B cell (primary cell): ENCODE data around the gene PPCS. TPM values are rescaled to one million over a fixed set of nuclear protein-coding genes. Genes with fewer than 3 reads are reported as not detected.

Experiments used
- ATAC-seq: fragments of 200-7000 bp; cut with Tn5 transposase; one replicate; pipeline ENCODE4 v1.10.0; 2021; ENCODE audit warnings: low read depth, mild to moderate bottlenecking, moderate number of reproducible peaks, moderate library complexity
- CTCF ChIA-PET: fragments of 350-600 bp; sonication (Branson Sonifier 250); formaldehyde crosslinking; loops from one replicate; lab custom pipeline; 2021; ENCODE audit warnings: antibody characterized with exemption, inconsistent platforms; lab: Charles Lee
- POLR2A ChIA-PET: fragments of 350-600 bp; sonication (Branson Sonifier 250); formaldehyde crosslinking; loops from one replicate; lab custom pipeline; 2021; ENCODE audit warnings: antibody characterized with exemption; lab: Charles Lee
- DNase-seq: peaks from one replicate; pipeline ENCODE4 v3.0.0; 2013
- H2AFZ ChIP-seq: 2 replicates; pipeline ENCODE4 v1.6.1; 2012; ENCODE audit warnings: mild to moderate bottlenecking, low read depth, low read length; ENCODE audit not compliant: insufficient read depth, poor library complexity, severe bottlenecking
- H3K27ac ChIP-seq, 2 donors: 1 replicate in 1 of 2; 2 replicates in 1 of 2; pipeline ENCODE4 v1.5.1; 2012 to 2013; ENCODE audit warnings: low read length in 2 of 2, mild to moderate bottlenecking in 2 of 2, moderate library complexity in 1 of 2
- H3K27me3 ChIP-seq, 4 experiments: fragments of 200-600 bp in 1 of 4; sonication (generic) in 1 of 4; replicated peaks in 1 of 4; 1 replicate in 2 of 4; 2 replicates in 2 of 4; pipeline versions ENCODE4 v1.6.1 to v1.7.0; 2013 to 2016; ENCODE audit warnings: low read length in 3 of 4, mild to moderate bottlenecking in 2 of 4, mixed read lengths in 1 of 4, moderate library complexity in 1 of 4; ENCODE audit not compliant: insufficient read depth in 4 of 4, control insufficient read depth in 3 of 4; ENCODE audit errors: control extremely low read depth in 1 of 4
- H3K36me3 ChIP-seq, 2 experiments: replicated peaks in 1 of 2; 1 replicate in 1 of 2; 2 replicates in 1 of 2; pipeline versions ENCODE4 v1.6.1 to v1.7.1; 2013; ENCODE audit warnings: low read length in 1 of 2; ENCODE audit not compliant: insufficient read depth in 2 of 2, control insufficient read depth in 1 of 2; ENCODE audit errors: control extremely low read depth in 1 of 2, extremely low read depth in 1 of 2
- H3K4me1 ChIP-seq, 2 donors: fragments of 200-600 bp in 1 of 2; sonication (generic) in 1 of 2; 1 replicate in 1 of 2; 2 replicates in 1 of 2; pipeline versions ENCODE4 v1.5.1 to v1.6.1; 2013 to 2017; ENCODE audit warnings: low read length in 2 of 2; ENCODE audit not compliant: control insufficient read depth in 2 of 2, insufficient read depth in 2 of 2
- H3K4me2 ChIP-seq: replicated peaks from 2 replicates; pipeline ENCODE3; 2012; ENCODE audit warnings: mild to moderate bottlenecking, low read depth, low read length; ENCODE audit not compliant: poor library complexity, severe bottlenecking
- H3K4me3 ChIP-seq, 5 experiments: fragments of 200-600 bp in 1 of 5; sonication (generic) in 1 of 5; 1 replicate in 3 of 5; 2 replicates in 2 of 5; pipeline versions ENCODE4 v1.5.1 to v1.7.0; 2011 to 2016; ENCODE audit warnings: low read length in 4 of 5, mild to moderate bottlenecking in 4 of 5, low read depth in 2 of 5, control low read depth in 1 of 5, moderate library complexity in 1 of 5; ENCODE audit not compliant: insufficient read depth in 1 of 5; ENCODE audit errors: control extremely low read depth in 1 of 5, extremely low read depth in 1 of 5
- H3K79me2 ChIP-seq: fragments of 200-600 bp; sonication (generic); one replicate; pipeline ENCODE4 v1.6.0; 2016; ENCODE audit warnings: low read length; ENCODE audit not compliant: control insufficient read depth, insufficient read depth
- H3K9ac ChIP-seq: fragments of 200-600 bp; sonication (generic); 2 replicates; pipeline ENCODE4 v1.6.1; 2017; ENCODE audit warnings: mild to moderate bottlenecking, low read length, moderate library complexity
- H3K9me3 ChIP-seq, 3 donors: one replicate each; pipeline versions ENCODE4 v1.6.1 to v1.7.1; 2013; ENCODE audit warnings: low read length in 2 of 3; ENCODE audit not compliant: control insufficient read depth in 2 of 3, insufficient read depth in 1 of 3; ENCODE audit errors: control extremely low read depth in 1 of 3
- H4K20me1 ChIP-seq: 2 replicates; pipeline ENCODE4 v1.6.0; 2012; ENCODE audit warnings: mild to moderate bottlenecking, low read length; ENCODE audit not compliant: insufficient read depth, control insufficient read depth, poor library complexity, severe bottlenecking
- H3K27ac Mint-ChIP-seq: one replicate; pipeline ENCODE4 v1.8.0; 2021; ENCODE audit warnings: mixed read lengths
- H3K27me3 Mint-ChIP-seq: one replicate; pipeline ENCODE4 v1.8.0; 2021; ENCODE audit warnings: mixed read lengths
- H3K4me1 Mint-ChIP-seq: one replicate; pipeline ENCODE4 v1.8.0; 2021; ENCODE audit warnings: mixed read lengths
- H3K4me3 Mint-ChIP-seq: one replicate; pipeline ENCODE4 v1.8.0; 2021; ENCODE audit warnings: mixed read lengths
- H3K9me3 Mint-ChIP-seq: one replicate; pipeline ENCODE4 v1.8.0; 2022; ENCODE audit warnings: mixed read lengths; ENCODE audit not compliant: insufficient read depth
- EZH2 ChIP-seq: IDR thresholded peaks from 2 replicates; pipeline ENCODE4 v1.6.1; 2012; ENCODE audit warnings: borderline replicate concordance, low read depth, mild to moderate bottlenecking, moderate library complexity, low read length; ENCODE audit not compliant: insufficient read depth, poor library complexity, severe bottlenecking
- WGBS: methylation state at CpG from one replicate; pipeline ENCODE4 v1.1.5; 2013; ENCODE audit warnings: missing lambda C conversion rate; ENCODE audit not compliant: insufficient coverage; 5-methylcytosine and 5-hydroxymethylcytosine counted together
- intact Hi-C: fragments of 100-400 bp; cut with micrococcal nuclease; formaldehyde crosslinking; loops from one replicate; pipeline ENCODE4 v1.10.0; 2022
- polyA plus RNA-seq: library from polyadenylated mRNA; depleted of rRNA; stranded (reverse); fragments of >200 nt; gene quantifications from 2 replicates; pipeline ENCODE4 v1.2.3, GENCODE V29; 2012
- total RNA-seq, 2 donors: library from RNA; stranded (reverse); fragments of 120-200 nt in 1 of 2; gene quantifications; 1 replicate in 1 of 2; 2 replicates in 1 of 2; pipeline versions ENCODE4 v1.2.3 to v1.2.4, GENCODE V29; 2013 to 2022
- TF ChIP-seq, protein P1 (sequence below): fragments of 200-600 bp; IDR thresholded peaks from one replicate; pipeline ENCODE4 v1.8.0; 2022; ENCODE audit warnings: antibody characterized with exemption, mild to moderate bottlenecking

Gene PPCS
- total and polyA plus RNA-seq, 2 donors (not counting 1 experiment from before 2014, with no cell fraction given) = 74.9 to 88.4 TPM

DNA sequence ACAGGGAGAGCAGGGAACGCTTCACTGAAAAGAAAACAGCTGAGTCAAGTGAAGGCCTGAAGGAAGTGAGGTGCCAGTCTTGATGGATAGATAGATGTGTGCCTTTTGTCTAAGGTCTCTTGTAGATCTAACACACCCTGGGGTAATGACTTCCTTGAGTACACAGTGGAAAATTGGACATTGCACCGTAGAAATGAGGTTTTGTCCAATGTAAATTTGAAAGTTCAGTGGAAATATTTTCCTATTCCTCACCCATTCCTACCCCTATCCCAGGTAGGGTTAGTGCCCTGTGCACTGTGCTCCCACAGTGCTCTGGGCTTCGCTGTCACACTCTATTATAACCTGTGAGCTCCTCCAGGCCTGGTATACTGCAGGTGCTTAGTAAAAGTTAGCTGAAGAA, 24.8 kb upstream of the PPCS start:
- Mint-ChIP-seq H3K9me3 (no peaks in the 10 kb centered on the region), H3K4me1 (no peaks in the 10 kb centered on the region), H3K4me3 (no peak overlapping the region), H3K27me3 (no peaks in the 10 kb centered on the region), H3K27ac (no peak overlapping the region)
- TF ChIP-seq EZH2 = no peak
- TF ChIP-seq, protein P1, sequence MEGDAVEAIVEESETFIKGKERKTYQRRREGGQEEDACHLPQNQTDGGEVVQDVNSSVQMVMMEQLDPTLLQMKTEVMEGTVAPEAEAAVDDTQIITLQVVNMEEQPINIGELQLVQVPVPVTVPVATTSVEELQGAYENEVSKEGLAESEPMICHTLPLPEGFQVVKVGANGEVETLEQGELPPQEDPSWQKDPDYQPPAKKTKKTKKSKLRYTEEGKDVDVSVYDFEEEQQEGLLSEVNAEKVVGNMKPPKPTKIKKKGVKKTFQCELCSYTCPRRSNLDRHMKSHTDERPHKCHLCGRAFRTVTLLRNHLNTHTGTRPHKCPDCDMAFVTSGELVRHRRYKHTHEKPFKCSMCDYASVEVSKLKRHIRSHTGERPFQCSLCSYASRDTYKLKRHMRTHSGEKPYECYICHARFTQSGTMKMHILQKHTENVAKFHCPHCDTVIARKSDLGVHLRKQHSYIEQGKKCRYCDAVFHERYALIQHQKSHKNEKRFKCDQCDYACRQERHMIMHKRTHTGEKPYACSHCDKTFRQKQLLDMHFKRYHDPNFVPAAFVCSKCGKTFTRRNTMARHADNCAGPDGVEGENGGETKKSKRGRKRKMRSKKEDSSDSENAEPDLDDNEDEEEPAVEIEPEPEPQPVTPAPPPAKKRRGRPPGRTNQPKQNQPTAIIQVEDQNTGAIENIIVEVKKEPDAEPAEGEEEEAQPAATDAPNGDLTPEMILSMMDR = no peak
- intact Hi-C loops = no loop called here
- Histone ChIP-seq H4K20me1 (no peaks in the 10 kb centered on the region), H3K4me2 (no peak overlapping the region), H3K9ac (no peak overlapping the region), H3K4me1 (no peaks in the 10 kb centered on the region), H3K79me2 (no peaks in the 10 kb centered on the region), H3K27me3 (no peaks in the 10 kb centered on the region), H2AFZ (no peak overlapping the region), H3K9me3 (no peaks in the 10 kb centered on the region), H3K4me3 (no peak overlapping the region), H3K27ac (no peak overlapping the region), H3K36me3 (no peaks in the 10 kb centered on the region)
- CTCF ChIA-PET = no interaction called here
- POLR2A ChIA-PET = interaction anchor here (0.7 kb wide), 1 partner anchor 1501 kb away, joined by 3 read pairs; no protein-coding TSS in a partner anchor
- no peak for DNase-seq
- ATAC-seq = no peak
- WGBS = 100% methylated on average over 1 of the region's 3 CpGs

DNA sequence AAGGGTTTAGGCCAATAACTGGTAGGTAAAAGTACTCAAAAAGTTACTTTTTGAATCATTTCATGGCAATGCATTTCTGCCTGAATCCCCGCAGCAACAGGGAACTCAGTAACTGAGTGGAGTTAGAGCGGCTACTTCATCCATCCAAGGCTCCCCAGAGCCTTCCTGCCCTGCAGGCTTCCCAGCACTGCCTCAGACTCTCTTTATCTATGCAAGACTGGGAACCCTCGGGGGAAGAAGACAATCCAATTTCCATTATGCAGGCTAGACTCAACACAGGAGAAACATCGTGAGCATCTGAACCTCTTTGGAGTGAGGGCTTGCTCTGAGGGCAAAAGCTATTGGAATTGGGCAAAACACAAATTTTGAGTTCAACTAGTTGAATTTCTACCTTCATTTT, 23.6 kb upstream of the PPCS start:
- peaks cover 4% of the 10 kb centered on the region for H3K27me3 Mint-ChIP-seq
- TF ChIP-seq, protein P1 = no peak
- no peak for TF ChIP-seq EZH2
- no peaks in the 10 kb centered on the region for H3K36me3 ChIP-seq
- no peak overlapping the region for H3K27ac Mint-ChIP-seq
- no peak overlapping the region for H3K27ac ChIP-seq
- CTCF ChIA-PET = no interaction called here
- POLR2A ChIA-PET = no interaction called here
- H3K79me2 ChIP-seq = no peaks in the 10 kb centered on the region
- H3K4me1 ChIP-seq = no peaks in the 10 kb centered on the region
- ATAC-seq = no peak
- 100% methylated on average over 2 of the region's 4 CpGs for WGBS
- no peak for DNase-seq
- H3K4me1 Mint-ChIP-seq = no peaks in the 10 kb centered on the region
- no peaks in the 10 kb centered on the region for H3K9me3 Mint-ChIP-seq
- H4K20me1 ChIP-seq = no peaks in the 10 kb centered on the region
- intact Hi-C loops = no loop called here
- no peak overlapping the region for H3K4me2 ChIP-seq
- no peak overlapping the region for H3K9ac ChIP-seq
- H3K9me3 ChIP-seq = no peaks in the 10 kb centered on the region
- H3K4me3 ChIP-seq = no peak overlapping the region
- H3K4me3 Mint-ChIP-seq = no peak overlapping the region
- H3K27me3 ChIP-seq = no peaks in the 10 kb centered on the region
- H2AFZ ChIP-seq = no peak overlapping the region
